ENCODE measurements around the gene LRRFIP2.
A peak's percentile ranks its signal among the peaks of the same experiment; 100 is the strongest.
"Not testable (repeated sequence)": the region's sequence is repeated elsewhere in the genome, so short reads cannot be mapped to it uniquely, and the experiment has no call there.

LRRFIP2 gene

DNA sequence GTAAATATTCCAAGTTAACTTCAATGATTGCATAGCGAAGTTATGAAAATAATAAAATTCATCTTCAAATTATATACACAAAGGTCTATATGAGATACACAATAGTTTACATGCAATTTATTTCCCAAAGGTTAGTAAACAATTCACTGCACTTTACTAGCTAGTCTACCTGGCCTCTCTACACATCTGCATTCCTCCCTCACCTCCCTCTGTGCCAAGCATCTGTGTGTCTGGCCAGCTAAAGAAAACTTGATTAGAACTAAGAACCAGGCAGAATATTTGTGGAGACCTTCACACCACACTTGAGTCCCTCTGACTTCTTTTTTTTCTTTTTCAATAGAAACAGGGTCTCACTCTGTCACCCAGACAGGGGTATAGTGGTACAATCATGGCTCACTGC, 61.4 kb downstream of the LRRFIP2 start:
- DNase-seq: no peak

DNA sequence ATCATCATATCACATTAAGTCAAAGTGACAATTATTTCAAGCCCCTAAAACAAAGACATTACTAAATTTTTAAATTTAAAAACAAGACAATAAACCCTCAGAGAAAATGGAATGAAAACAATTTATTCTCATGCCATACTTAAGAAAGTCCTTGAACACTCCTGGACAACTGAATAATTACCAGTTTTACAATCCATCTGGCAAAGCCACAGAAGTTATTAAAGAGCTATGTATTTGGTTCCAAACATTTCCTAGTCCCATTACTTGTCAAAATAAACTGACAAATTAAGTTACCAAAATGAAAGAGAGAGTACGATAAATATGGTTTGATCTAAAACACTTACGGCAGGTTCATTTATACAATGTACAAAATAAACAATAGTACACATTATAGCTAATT, 63.2 kb downstream of the LRRFIP2 start:
- no peak for DNase-seq

DNA sequence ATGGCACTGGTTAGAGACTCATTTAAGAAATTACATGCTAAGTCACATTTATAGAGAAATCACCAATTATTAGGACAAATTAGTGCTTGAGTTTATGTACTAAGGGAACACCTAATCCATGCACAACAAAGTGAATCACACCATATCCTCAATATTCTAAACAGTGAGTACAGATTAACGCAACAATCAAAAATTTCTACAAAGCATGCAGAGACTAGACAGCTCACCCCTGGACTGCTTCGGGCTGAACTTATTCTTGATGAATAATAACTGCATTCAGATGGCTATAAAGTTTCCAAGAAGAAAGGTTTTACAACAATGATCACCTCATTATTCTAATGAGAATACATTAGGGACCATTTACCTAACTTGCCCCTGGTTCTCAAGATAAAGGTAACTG, 66.5 kb downstream of the LRRFIP2 start:
- no peak for DNase-seq

DNA sequence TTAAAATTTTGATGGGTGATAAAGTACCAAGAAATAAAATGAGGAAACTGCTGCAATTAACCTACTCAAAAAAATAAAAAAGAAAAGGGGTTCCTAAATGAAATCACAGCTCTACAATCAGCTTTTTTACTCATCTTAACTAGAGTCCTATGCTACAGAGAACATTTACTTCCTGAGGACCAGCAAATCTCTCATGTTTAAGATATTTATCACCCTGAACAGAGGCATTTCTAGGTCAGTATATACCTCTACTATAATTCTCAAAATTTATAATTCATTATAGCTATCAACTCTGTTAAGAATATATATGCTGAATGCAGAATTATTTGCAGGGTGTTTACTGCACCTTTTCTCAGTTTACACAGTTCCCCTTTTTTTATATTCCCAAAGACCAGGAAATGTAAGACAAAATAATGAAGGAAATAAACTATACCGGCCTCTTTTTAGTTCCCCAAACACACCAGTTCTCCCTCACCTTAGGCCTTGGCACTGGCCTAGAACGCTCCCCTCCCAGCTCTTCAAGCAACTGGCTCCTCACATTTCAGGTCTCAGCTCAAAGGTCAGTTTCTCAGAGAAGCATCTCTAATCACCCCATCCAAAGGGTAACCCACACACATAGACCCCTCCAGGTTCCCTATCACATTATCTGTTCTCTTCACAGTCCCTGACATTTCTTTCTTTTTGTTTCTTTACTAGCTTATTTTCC, 71.1 kb downstream of the LRRFIP2 start:
- DNase-seq: no peak

DNA sequence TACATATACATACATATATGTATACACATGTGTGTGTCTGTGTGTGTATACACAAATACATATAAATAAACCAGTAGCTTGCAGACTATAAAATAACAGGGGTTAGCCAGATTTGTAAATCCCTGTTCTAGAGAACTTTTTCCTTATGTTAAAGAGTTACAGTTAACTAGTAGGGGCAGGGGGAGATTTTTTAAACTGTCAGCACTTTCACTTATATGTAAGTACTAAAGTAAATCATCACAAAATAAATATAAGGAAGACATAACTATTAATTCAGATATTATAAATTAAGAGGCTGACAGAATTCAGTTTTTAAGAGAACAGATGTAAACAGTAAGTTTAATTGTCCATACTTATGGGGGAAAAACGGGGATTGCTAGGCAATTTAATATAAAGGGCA, 74.0 kb downstream of the LRRFIP2 start:
- DNase-seq: no peak

DNA sequence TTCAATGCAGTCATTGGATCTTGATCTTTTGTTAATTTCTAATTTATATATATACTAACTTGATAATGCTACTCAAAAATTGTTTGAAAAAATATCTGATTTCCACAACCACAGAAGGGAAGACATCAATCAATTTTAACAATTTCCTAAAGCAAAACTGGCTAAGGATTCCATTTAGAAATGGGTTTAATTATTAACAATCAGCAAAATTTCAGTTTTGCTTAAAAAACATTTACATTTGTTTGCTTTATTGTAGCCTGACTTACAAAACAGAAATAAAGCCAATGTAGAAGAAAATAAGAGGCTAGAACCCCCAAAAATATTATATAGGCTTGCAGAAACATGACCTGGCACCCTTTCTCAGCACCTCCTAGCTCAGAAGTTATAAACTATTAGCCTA, 74.9 kb downstream of the LRRFIP2 start:
- DNase-seq: no peak

DNA sequence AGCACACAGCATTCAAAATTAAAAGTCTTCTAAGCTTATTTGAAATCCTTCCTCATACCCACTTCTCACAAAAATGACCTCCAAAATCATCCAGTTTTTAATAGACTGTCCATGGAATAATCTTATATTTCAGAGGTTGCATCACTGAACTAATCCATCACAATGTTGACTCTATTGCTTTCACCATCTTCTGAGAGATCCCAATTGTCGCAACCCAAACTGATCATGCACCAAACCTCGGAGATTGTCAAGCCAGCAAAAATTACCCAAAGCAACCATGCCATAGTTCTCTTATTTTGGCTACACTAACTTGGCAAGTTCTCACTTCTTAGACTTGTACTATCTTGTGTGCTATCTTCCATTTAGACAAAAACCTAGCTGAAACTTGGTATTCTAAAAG, 75.5 kb downstream of the LRRFIP2 start:
- no peak for DNase-seq

DNA sequence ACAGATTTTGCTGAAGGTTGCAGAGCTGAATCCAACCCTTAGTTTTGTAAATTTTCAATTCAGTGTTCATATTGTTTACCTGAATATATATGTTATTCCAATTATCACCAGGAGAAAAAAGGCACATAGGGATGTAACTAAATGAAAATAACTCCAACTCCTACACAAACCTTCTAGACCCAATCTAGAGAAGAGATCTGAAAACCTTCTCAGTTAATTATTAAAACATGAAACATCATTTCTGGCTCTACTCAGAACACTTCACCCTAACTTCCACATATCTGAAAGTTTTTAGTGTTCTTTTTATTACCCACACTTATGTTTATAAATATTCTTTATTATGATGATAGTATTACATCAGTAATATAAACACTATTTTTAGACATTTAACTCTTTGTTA, 76.6 kb downstream of the LRRFIP2 start:
- DNase-seq: no peak

DNA sequence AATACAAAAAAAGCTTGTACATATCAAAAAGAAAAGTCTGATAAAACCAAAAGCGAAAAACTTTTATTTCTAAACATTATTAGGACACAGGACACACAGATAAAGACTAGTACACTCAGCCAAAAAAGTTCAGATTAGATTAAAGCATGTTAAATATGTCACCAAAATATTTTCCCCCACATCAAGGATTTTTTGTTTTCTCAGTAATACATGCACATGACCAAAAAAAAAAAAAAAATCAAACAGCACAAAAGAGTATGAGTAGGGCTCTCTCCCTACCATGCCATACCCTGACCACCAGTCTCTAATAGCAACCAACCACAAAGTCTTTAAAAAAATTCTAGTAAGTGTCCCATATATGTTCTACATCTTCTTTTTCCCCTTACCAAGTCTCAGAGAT, 77.4 kb downstream of the LRRFIP2 start:
- no peak for DNase-seq

DNA sequence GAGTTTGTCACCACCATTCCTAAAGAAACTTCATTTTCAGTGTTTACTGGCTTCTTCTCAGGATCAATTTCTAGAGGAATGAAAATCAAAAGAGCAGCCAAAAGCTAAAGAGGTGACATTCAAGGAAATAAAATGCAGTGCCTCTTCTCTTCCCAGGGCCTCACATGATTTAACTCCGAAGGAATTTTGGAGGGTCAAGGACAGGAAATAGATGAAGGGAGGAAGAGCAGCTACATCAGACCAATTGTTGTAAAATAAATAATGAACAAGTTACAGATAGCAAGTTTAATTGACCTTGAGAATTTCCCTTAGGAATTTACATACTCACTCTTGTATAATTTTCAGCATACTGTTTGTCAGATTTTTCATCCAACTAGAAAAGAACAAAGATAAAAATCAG, 78.1 kb downstream of the LRRFIP2 start:
- no peak for DNase-seq

DNA sequence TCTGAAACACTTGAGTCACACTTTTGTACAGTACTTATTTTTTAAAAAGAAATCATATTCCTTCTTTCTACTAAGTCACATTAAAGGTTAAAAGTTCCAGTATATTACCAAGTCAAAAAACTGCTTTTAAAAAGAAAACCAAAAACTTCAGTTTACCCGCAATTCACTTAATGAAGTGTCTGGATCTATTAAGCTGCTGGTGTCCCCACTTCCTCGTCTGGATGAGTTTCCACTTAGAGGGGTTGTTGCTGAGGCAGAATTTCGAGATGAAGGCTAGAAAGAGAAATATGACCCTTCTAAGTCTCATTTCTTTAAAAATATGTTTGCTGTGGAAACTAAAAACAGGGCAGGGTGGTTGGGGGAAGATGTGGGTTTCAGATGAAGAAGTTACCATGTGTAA, 79.7 kb downstream of the LRRFIP2 start:
- no peak for DNase-seq

DNA sequence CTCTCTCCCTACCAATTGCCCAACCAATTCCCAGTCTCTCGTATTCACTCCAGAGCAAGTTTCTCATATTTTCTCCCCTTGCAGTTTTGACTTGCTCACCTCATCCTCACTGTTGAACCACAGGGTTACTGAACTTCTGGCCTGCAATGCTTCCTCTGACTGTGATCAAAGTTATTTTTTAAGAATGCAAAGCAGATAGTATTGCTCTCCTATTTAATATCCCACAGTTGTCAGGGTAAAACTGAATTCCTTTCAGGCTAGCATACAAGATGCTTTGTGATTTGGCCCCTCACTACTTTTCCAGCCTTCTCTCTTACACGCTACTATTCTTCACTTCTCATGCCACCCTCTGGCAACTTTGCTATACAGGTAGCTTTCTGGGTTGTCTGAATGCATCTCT, 80.9 kb downstream of the LRRFIP2 start:
- DNase-seq: no peak

DNA sequence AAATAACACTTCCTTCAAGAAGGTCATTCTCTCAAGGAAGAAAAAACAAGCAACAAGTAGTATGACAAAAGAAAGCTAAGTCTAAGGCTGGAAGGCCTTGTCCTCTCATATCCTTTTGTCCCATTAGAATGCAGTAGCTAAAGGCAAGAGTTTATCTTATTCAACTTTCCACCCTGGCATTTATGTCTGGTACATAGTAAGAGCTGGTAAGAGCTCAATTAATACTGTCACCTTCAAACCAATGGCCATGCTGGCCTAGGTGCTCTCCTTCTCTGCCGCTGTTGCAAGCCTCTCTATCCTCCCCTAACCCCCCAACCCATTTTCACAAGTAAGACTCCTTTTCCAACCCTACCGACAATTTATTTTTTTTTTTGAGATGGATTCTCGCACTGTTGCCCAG, 81.9 kb downstream of the LRRFIP2 start:
- DNase-seq: no peak

DNA sequence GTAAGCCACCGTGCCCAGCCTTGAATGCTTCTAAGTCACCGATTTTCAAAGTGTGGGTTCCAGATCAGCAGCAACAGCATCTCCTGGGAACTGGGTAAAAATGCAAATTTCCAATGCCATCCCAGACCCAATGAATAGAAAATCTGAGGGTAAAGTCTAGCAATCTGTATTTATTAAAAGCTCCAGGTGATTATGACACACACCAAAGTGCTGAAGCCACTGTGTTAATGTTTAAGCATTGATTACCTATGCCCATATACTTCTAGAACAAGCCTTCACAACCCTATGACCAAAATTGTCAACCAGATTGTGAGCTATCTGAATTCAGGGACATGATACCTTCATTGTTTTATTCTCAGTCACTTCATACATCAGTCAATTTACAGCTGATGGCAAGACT, 86.5 kb downstream of the LRRFIP2 start:
- DNase-seq: no peak

DNA sequence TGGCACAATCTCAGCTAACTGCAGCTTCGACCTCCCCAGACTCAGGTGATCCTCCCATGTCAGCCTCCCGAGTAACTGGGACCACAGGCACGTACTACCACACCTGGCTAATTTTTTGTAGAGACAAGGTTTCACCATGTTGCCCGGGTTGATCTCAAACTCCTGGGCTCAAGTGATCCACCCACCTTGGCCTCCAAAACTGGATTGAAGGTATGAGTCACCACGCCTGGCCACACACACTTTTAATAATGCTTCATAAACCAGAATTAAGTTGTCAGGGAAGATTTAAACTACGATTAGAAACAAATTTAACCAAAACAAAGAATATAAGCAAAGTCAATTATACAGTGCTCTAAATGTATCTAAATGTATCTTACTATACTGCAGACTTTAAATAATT, 87.5 kb downstream of the LRRFIP2 start:
- DNase-seq: no peak

DNA sequence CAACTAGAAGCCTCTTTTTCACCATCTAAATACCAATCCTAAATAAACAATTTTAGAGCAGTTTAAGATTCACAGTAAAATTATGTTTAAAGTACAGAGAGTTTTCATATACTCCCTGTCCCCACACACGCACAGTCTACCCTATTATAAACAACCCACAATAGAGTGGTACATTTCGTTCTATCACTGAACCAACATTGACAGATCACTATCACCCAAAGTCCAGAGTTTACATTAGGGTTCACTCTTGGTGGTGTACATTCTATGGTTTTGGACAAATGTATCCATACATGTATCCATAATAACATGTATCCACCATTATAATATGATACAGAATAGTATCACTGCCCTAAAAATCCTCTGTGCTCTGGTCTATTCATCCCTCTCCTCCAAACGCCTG, 92.1 kb downstream of the LRRFIP2 start:
- DNase-seq: no peak

DNA sequence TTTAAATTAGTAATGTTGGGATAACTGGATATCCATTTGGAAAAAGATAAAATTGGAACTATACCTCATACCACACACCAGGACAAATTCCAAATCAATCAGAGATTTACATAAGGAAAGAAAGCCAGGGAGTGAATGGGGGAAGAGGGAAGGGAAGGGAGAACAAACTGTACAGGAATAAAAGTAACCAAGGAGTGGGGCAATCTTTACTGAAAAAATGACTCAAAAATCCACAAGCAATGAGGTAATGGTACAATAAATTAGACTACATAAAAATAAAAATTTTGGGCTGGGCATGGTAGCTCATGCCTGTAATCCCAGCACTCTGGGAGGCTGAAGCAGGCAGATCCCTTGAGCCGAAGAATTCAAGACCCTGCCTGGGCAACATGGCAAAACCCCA, 98.4 kb downstream of the LRRFIP2 start:
- no peak for DNase-seq

DNA sequence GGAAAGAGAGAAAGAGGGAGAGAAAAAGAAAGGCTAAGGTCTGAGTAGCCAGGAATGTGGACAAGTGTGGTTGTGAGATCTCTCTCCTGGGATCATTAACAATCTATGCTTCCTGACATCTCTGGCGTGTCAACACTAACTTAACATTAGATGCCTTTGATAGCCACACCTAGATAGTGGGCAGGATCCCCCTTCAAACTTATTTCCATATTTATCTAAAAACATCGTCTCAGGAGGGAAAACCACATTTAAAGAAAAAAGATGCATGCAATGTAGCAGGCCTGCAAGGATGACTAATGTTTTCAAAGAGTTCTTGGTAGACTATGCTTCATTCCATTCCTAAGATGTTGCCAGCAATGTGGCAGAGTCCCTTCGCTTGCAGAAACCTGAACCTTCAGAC, 100.2 kb downstream of the LRRFIP2 start:
- no peak for DNase-seq

DNA sequence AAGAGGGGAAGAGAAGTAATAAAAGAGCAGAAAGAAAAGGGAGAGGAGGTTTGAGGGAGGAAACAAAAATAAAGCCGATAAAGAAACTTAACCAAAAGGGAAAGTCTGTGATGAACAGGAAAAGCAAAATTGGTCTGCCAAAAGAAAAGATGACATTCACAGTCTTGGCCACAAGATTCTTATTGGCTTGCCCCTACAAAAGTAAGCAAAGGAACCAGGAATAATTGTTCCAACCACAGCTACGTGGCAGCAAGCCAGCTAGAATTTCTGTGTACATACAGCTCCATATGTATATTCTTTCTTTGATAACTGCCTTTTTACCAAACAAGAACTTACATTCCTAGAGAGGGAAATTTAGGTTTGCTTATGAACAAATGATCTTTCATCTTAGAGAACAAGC, 101.5 kb downstream of the LRRFIP2 start:
- DNase-seq: peak; percentile 87

DNA sequence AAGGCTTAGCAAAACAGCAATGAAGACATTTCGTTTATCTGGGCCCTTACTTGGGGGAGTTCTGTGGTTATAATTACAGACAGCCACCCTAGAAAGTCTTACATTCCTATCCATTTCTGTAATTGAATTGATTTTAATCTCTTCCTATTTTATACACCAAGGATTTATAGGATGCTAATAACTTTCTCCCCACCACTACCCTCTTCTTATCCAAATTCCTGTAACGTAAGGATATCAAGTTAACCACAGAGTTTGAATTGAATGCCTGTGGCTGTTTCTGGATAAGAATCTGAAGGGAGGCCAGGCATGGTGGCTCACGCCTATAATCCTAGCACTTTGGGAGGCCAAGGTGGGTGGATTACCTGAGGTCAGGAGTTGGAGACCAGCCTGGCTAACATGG, 102.5 kb downstream of the LRRFIP2 start:
- DNase-seq: no peak

DNA sequence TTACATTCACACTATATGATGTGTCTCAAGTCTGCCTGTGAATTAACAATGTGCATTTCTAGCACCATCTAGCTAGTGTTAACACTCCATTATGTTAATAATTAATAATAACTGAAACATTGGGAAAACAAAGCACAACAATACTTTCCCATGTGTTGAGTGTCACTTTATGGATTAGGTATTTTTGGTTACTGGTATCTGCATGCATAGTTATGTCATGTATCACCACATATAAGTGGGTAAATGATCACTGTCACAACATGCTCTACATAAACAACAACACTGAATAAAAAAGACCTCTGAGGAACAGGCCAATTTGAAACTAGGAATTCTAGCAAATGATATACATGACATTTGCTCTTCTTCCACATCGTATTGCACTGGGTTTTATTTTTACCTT, 106.4 kb downstream of the LRRFIP2 start:
- DNase-seq: no peak

DNA sequence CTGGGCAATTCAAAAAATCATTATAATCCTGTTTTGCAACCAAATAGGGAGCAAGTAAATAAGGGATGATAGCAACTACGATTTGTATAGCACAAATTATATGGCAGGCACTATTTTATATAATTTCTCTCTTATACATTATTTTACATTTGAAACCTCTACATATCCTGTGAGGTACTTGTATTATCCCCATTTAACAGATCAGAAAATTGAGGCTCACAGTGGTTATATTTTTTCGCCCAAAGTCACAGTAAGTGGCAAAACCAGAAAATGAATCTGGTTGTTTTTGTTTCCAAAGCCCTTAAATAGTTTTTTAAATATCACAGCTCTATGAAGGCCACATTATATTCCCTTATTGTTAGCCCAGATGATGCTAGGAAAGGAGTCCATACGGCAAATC, 106.8 kb downstream of the LRRFIP2 start:
- DNase-seq: no peak

DNA sequence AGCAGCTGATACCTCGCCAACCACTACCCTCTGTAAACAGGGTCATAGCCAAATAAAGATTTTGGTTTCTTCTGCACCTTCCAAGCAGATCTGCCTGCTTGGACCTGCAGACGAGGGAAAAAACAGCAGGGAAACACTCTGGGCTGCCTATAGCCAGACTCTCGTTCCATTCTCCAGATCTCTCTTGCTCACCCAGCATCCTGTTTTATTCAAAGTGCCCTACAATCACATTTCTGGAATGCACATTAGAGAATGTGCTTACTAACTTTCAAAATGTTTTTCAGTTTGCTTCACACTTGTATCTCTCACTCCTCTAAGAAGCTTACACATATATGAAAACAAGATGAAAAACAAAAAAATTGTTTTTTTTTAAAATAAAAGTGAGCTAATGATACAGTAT, 109.6 kb downstream of the LRRFIP2 start:
- DNase-seq: no peak

DNA sequence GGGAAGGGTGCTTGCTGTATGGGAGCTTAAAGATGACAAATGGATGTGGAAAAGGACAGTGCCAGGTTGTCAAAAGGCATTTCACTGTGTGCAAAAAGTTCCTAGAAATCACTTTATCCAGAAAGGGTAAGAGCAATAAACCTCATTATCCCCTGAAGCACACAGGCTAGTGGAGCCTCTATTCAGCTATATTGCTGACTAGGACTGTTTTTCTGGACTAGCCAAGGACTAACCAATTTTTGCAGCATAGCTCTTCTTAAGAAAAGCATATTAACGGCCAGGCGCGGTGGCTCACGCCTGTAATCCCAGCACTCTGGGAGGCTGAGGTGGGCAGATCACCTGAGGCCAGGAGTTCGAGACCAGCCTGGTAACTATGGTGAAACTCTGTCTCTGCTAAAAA, 116.3 kb downstream of the LRRFIP2 start:
- no peak for DNase-seq

DNA sequence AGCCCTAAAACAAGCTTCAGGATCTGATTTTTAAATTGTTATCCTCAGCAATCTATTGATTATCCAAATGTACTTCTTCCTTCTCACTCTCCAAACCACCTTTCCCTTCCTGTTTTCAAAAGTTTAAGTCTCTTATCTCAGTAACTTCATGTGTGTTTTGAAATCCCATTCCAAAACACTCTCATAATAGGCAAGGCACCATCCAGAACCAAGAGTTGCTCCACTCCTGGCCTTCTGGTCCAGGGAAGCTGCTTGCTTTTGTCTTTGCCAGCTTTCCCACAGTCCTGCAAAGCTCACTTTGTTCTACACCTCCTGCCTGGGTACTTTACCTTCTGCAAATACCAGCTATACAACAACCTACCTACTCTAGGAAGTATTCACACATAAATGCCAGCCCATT, 117.6 kb downstream of the LRRFIP2 start:
- no peak for DNase-seq

DNA sequence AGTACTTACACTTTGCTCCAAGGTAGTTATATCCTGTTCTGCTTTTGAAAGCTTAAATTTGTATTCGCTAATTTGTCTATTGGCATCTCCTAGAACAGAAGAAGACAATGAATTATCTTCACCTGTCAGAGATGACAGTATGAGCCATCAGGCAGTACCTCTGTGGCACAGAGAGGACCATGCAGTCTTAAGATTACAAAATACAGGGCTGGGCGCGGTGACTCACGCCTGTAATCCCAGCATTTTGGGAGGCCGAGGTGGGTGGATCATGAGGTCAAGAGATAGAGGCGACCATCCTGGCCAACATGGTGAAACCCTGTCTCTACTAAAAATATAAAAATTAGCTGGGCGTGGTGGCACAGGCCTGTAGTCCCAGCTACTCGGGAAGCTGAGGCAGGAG, 119.3 kb downstream of the LRRFIP2 start:
- DNase-seq: not testable (repeated sequence)

Data from femur (tissue), 1 donor.